ENCODE data around the gene FLYWCH1.

The FLYWCH1 gene

DNA sequence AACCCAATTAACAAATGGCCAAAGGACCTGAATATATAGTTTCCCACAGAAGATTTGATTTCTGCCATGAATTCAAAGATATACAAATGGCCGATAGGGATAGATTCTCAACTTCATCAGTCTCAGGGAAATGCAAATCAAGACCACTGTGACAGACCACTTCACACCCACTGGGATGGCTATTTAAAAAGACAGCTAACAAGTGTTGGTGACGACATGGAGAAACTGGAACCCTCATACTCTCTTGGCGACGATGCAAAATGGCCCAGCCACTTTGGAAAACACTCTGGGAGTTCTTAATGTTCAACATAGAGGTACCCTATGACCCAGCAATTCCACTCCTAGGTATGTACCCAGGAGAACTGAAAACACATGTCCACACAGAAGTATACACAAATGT, 34.9 kb downstream of the FLYWCH1 start:
- no peak for DNase-seq (ENCODE audit: low read depth)
- no peak overlapping the region for H3K4me3 ChIP-seq (ENCODE audit: control insufficient read depth, low read depth, low read length)
- TF ChIP-seq, protein P1, sequence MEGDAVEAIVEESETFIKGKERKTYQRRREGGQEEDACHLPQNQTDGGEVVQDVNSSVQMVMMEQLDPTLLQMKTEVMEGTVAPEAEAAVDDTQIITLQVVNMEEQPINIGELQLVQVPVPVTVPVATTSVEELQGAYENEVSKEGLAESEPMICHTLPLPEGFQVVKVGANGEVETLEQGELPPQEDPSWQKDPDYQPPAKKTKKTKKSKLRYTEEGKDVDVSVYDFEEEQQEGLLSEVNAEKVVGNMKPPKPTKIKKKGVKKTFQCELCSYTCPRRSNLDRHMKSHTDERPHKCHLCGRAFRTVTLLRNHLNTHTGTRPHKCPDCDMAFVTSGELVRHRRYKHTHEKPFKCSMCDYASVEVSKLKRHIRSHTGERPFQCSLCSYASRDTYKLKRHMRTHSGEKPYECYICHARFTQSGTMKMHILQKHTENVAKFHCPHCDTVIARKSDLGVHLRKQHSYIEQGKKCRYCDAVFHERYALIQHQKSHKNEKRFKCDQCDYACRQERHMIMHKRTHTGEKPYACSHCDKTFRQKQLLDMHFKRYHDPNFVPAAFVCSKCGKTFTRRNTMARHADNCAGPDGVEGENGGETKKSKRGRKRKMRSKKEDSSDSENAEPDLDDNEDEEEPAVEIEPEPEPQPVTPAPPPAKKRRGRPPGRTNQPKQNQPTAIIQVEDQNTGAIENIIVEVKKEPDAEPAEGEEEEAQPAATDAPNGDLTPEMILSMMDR (IDR thresholded peaks at IDR 0.05; ENCODE audit: control insufficient read depth, insufficient read depth, low read depth, low read length, missing control alignments), result no peak

DNA sequence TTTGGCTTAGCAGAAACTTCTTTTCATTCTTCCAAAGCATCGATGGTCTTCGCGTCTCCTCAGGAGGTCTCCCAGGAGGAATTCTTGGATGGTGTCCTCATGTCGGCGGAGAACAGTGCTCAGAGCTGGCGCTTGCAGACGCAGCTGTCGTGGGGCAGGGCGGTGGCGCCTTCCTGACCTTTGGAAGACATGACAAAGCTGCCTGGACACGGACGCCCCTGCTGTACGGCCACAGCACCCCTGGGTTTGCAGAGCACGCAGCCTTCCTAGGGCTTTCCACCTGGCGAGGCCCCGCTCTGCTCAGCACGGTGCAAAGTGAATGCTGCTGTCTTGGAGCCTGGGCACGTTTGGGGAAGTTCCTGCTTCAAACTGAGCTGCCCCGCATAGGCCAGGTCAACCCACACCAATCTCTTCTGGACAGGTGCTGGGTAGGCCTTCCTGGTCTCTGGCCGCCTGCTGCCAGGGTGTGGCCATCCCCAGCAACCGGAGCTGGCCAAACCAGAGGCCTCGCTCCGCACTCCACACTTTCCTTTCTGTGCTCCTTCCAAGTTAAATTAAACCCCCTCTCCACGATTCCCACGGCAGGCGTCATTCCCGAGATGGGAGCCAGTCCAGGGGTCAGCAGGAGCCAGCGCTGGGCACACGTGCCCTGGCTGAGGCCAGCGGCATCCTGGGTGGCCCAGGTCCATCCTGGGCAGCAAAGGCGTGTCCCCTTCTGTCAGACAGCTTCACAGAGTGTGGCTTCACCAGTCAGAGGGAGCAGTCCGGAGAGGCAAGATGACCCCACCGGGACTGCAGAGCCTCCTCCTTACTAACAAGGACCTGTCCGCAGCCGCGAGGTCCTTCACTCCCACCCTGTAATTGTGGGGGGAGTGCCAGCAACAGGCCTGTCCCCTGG, 37.3 kb downstream of the FLYWCH1 start:
- no peak overlapping the region for H3K4me3 ChIP-seq (ENCODE audit: control insufficient read depth, low read depth, low read length)
- TF ChIP-seq, protein P1 (IDR thresholded peaks at IDR 0.05; ENCODE audit: control insufficient read depth, insufficient read depth, low read depth, low read length, missing control alignments), result no peak
- no peak for DNase-seq (ENCODE audit: low read depth)

DNA sequence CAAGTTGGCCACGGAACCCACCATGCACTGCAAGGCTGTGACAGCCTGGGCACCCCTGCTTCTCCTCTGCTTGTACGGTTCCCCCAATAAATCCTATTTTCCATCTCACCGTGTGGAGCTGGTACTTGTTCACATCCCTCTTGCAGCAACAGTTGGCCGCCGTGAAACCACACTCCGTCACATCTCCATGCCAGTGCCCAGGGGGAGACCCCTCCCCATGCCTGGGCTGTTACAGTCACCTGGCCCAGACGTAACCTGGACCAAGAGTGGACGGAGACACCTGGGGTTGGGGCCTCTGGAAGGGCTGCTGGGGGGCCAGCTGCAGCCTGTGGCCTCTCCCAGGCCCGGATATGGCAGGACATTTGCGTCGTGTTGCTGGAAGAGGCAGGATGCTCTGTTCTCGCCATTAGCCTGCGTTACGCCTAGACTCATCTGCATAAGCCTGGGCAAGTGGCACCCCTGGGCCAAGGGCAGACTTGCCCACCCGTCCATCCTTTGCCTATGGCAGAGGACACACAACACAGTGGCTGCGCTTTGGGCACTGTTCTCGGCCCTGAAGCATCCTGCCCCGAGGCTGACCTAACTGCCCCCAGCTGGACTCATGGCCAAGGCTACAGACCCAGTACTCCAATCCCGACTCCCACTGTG, 38.1 kb downstream of the FLYWCH1 start:
- DNase-seq (ENCODE audit: low read depth), result no peak
- H3K4me3 ChIP-seq (ENCODE audit: control insufficient read depth, low read depth, low read length), result no peak overlapping the region
- TF ChIP-seq, protein P1 (IDR thresholded peaks at IDR 0.05; ENCODE audit: control insufficient read depth, insufficient read depth, low read depth, low read length, missing control alignments), result no peak

DNA sequence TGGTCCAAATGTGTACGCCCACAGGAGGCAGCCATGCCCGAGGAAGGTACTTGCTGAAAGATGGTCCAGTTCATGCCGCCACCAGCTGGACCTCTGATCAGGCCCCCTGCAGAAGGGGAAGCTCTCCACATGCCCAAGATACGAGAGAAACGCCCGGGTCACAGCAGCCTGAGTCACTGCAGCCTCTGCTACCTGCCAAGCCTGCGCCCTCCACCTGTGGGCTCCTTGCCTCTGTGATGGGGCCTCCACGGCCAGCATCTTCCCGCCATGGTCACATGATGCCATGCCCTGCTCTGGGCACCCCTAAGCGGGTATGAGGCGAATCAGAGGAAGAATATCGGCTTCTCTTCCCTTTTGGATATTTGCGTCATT, 38.6 kb downstream of the FLYWCH1 start:
- no peak for DNase-seq (ENCODE audit: low read depth)
- H3K4me3 ChIP-seq (ENCODE audit: control insufficient read depth, low read depth, low read length), result no peak overlapping the region

DNA sequence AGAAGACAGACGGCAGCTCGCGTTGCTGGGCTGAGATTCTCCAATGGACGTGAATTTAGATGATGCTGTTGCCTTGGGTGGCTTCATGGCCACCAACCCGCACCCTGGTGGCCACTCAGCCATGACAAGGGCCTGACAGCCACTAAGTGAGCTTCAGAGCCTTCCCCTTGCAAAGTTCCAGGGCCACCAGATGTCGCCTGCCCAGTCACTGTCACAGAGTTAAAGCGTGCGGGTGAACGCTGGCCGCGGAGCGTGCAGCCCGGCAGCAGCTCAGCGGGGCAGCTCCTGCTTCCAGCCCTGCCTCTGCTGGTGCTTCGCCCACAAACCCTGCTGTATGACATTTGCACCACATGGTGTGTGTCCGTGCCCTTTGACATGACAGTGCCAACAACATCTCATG, 39.0 kb downstream of the FLYWCH1 start:
- DNase-seq (ENCODE audit: low read depth), result no peak
- TF ChIP-seq, protein P1 (IDR thresholded peaks at IDR 0.05; ENCODE audit: control insufficient read depth, insufficient read depth, low read depth, low read length, missing control alignments), result no peak
- no peak overlapping the region for H3K4me3 ChIP-seq (ENCODE audit: control insufficient read depth, low read depth, low read length)

More for the DNA sequence above, 38.6 kb downstream of the FLYWCH1 start:
- TF ChIP-seq, protein P1 (IDR thresholded peaks at IDR 0.05; ENCODE audit: control insufficient read depth, insufficient read depth, low read depth, low read length, missing control alignments), result no peak

DNA sequence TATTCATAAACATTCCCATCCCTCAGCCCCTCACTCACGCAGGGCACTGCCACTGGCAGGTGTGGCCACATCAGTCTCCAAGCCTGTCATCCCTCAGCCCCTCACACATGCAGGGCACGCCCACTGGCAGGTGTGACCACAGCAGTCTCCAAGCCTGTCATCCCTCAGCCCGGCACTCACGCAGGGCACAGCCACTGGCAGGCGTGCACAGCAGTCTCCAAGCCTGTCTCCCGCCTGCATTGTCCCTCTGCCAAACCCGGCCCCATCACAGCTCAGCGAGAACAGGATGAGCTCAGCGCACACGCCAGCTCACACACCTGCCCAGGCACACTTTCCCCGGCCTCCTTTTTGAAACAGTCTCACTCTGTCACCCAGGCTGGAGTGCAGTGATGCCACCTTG, 40.9 kb downstream of the FLYWCH1 start:
- no peak overlapping the region for H3K4me3 ChIP-seq (ENCODE audit: control insufficient read depth, low read depth, low read length)
- TF ChIP-seq, protein P1 (IDR thresholded peaks at IDR 0.05; ENCODE audit: control insufficient read depth, insufficient read depth, low read depth, low read length, missing control alignments), result no peak
- no peak for DNase-seq (ENCODE audit: low read depth)
